Neuron (in vitro differentiated cells): ENCODE results near the gene TRIM14.
"Not testable (repeated sequence)": the region's sequence is repeated elsewhere in the genome, so short reads cannot be mapped to it uniquely, and the experiment has no call there.

Source experiments
- H2AFZ ChIP-seq: one replicate; pipeline ENCODE4 v1.6.1; 2013; ENCODE audit warnings: low read depth, mild to moderate bottlenecking, inconsistent platforms, low read length, moderate library complexity
- H3K27me3 ChIP-seq: one replicate; pipeline ENCODE4 v1.6.1; 2013; ENCODE audit warnings: low read length; ENCODE audit not compliant: insufficient read depth
- H3K36me3 ChIP-seq: one replicate; pipeline ENCODE4 v1.6.1; 2013; ENCODE audit warnings: low read length; ENCODE audit not compliant: insufficient read depth
- H3K4me1 ChIP-seq: one replicate; pipeline ENCODE4 v1.6.1; 2013; ENCODE audit warnings: low read length; ENCODE audit not compliant: insufficient read depth
- H3K4me3 ChIP-seq: 2 replicates; pipeline ENCODE4 v1.5.1; 2013; ENCODE audit warnings: mild to moderate bottlenecking, low read length, moderate library complexity
- H3K9me3 ChIP-seq: one replicate; pipeline ENCODE4 v1.6.1; 2013; ENCODE audit warnings: low read length

TRIM14 gene

DNA sequence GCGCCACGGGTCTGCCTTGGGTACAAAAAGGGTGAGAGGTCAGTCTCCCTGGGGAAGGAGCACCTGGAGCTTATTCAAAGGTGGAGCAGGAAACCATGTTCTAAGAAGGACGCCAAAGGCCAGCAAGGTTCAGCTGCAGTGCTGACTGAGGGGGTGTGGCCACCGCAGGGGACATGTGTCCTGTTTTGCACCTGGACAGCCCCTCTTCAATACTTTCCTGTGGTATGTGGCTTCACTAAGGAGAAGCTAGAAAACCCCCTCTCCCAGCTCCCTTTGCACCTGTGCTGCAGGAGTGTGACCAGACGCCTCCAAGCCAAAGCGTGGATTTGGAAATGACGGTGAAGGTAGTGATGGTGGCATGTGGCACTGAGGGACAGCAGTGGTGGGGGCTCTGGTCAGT is 23.6 kb downstream of the TRIM14 start:
- no peaks in the 10 kb centered on the region for H3K4me1 ChIP-seq
- peaks cover 2% of the 10 kb centered on the region for H3K27me3 ChIP-seq
- no peak overlapping the region for H2AFZ ChIP-seq
- H3K36me3 ChIP-seq: no peaks in the 10 kb centered on the region
- no peaks in the 10 kb centered on the region for H3K9me3 ChIP-seq
- H3K4me3 ChIP-seq: no peak overlapping the region

DNA sequence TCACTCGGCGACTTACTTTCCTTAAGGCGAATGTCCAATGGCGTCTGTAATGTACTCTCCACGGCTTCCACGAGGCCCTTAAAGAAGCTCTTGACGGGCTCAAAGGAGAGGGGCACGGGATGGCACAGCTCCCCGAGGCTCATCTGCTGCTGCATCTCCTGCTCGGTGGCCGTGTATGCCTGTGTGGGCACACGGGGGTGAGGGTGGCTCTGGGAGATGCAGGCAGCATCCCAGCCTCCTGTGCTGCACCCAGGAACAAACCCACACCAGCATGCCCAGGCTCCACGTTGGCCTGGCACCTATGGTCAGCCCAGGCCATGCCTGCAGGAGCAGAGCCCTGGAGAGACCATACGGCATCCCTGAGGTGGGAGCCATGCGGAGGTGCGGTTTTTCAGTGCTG is 24.2 kb downstream of the TRIM14 start:
- Histone ChIP-seq H3K4me3 (no peak overlapping the region), H3K36me3 (no peaks in the 10 kb centered on the region), H3K4me1 (no peaks in the 10 kb centered on the region), H3K27me3 (peaks cover 2% of the 10 kb centered on the region), H2AFZ (no peak overlapping the region), H3K9me3 (no peaks in the 10 kb centered on the region)

DNA sequence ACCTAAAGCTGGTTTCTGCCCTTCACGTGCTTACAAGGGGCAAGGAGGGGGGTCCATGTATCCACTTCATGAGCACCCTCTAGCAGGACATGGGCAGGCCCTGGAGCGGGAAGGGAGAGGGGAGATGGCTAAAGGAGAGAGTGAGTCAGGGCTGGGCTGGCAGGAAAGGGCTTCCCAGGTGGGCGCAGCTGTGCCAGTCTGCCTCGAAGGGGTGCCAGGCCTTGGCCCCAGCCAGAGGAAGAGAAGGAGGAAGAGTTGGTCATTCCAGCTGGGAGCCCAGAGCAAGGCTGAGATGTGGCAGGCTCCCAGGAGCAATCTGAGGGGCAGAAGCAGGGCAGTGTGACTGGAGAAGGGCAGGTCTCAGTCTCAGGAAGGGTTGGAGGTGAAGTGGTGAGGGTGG is 24.7 kb downstream of the TRIM14 start:
- H3K9me3 ChIP-seq: no peaks in the 10 kb centered on the region
- H3K4me1 ChIP-seq: no peaks in the 10 kb centered on the region
- H3K4me3 ChIP-seq: no peak overlapping the region
- H3K36me3 ChIP-seq: no peaks in the 10 kb centered on the region
- H2AFZ ChIP-seq: no peak overlapping the region
- peaks cover 2% of the 10 kb centered on the region for H3K27me3 ChIP-seq

DNA sequence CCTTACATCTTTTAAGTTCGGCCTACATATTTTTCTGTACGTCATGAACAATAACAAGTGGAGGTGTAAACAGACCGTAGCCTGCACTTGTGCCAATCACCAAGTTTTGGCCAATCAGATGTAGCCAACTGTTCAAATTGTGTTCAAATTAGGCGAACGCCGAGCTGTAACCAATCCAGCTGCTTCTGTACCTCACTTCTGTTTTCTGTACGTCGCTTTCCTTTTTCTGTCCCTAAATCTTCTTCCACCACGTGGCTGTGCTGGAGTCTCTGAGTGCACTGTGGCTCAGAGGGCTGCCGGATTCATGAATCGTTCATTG is 26.4 kb downstream of the TRIM14 start:
- Histone ChIP-seq H3K4me3 (no peak overlapping the region), H3K4me1 (no peaks in the 10 kb centered on the region), H3K9me3 (no peaks in the 10 kb centered on the region), H3K27me3 (peaks cover 2% of the 10 kb centered on the region), H3K36me3 (no peaks in the 10 kb centered on the region), H2AFZ (no peak overlapping the region)

DNA sequence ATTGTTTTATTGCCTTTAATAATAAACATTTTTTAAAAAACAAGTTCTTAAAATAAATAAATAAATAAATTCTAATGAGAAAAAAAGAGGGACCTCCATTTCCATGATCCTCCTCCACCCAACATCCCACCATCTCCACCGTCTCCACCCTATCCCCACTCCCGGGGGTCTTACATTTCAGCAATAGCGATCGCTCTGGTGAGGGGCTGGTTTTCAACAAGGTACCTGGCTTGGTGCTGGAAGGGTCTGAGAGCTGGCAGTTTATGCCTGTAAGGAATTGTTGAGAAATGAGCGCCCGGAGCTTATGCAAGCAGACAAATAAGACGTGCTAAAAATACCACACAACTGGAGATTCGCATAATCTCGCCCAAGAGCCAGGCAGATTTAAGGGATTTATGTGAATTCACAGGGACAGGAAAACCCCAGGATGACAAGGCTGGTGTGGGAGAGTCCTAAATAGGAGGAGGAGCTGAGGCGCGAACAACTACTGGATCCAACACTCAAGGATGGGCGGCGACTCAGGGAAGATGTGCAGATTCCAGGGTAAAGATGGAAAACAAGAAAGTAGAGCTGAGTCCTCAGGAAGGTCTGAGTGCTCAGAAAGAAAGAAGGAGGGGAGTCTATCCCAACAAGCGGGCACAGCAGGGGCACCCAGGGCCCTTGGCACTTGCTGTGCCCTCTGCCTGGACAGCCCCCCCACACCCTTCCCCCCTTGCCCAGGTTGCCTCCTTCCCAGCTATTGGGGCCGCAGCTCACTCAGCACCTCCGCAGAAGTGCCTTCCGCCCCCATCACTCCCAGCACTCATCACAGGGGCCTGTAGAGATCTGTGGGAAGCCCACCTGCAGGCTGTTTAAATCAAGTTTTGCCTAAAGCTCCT is 27.0 kb downstream of the TRIM14 start:
- Histone ChIP-seq H3K4me3 (no peak overlapping the region), H3K4me1 (no peaks in the 10 kb centered on the region), H3K9me3 (no peaks in the 10 kb centered on the region)

DNA sequence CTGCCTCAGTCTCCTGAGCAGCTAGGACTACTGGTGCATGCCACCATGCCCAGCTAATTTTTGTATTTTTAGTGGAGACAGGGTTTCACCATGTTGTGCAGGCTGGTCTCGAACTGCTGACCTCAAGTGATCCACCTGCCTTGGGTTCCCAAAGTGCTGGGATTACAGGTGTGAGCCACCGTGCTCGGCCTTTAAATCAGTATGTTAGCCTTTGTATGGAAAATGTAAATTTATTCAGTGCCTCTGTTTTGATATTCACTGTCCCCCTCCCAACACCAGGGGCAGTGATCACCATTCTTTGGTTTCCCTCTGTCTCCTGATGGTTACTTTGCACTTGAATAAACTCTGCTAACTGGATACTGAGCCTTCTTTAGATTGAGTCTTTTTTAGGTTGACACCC is 28.3 kb downstream of the TRIM14 start:
- H3K4me1 ChIP-seq, H2AFZ ChIP-seq, H3K4me3 ChIP-seq, H3K36me3 ChIP-seq, H3K27me3 ChIP-seq, H3K9me3 ChIP-seq: not testable (repeated sequence)

More for the DNA sequence above, 27.0 kb downstream of the TRIM14 start:
- Histone ChIP-seq H3K36me3 (no peaks in the 10 kb centered on the region), H3K27me3 (peaks cover 2% of the 10 kb centered on the region), H2AFZ (no peak overlapping the region)

DNA sequence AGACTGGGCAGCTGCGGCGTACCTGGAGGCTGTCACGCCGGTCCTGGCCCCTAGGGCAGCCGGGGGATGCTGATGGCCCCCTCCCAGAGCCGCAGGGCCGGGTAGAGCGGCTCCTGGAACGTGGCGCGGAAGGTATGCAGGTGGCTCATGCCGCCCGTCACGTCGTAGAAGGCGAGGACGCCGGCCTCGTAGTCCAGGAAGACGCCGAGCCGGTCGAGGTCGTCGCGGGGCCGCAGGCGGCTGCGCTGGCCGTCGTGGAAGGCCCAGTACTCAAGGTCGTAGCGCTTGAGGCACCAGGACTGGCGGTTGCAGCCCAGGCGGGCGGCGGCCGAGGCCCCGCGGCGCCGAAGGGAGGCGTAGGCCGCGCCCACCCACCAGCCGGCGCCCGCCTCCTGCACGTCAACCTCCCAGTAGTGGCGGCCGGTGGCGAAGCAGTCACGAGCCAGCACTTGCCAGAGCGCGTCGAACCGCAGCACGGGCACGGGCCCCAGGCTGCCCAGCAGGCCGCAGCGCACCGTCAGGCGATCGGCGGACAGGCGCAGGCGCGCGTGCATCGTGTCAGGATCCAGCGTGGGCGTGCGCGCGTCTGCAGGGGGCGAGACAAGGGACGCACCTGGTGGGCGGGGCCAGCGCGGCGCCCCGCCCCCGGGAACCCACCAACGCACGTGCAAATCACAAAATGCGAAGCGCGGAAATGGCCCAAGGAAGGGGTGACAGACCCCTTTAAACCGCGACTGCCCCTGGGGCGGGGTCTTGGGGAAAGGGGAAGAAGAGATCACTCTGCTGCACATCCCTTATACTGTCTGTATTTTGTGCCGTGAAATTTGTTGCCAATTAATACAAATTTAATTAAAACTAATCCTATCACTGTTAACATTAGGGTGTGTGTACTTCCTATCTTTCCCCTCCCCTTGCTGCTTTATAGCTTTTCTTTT is 31.3 kb downstream of the TRIM14 start:
- peaks cover 6% of the 10 kb centered on the region for H3K4me1 ChIP-seq
- H2AFZ ChIP-seq: no peak overlapping the region
- no peak overlapping the region for H3K4me3 ChIP-seq
- no peaks in the 10 kb centered on the region for H3K36me3 ChIP-seq
- H3K27me3 ChIP-seq: peaks cover 2% of the 10 kb centered on the region
- no peaks in the 10 kb centered on the region for H3K9me3 ChIP-seq

DNA sequence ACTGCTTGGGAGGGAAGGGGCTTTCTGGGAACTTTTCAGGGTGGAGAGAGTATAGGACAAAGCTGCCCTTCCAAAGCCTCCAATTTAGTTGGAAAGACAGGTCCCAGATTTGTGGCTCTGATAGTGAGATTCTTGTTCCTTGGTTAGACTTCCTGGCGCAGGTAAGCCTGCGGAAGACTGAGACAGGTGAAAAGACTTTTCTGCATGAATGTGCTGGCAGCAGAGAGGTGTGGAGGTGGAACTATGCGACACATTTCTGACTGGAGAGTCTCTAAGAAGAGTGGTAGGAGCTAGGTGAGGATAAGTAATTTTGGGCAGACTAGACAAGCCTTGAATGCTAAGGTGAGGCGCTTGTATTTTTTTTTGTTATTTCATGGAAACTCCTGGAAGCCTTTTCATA is 32.6 kb downstream of the TRIM14 start:
- no peak overlapping the region for H2AFZ ChIP-seq
- no peaks in the 10 kb centered on the region for H3K9me3 ChIP-seq
- H3K27me3 ChIP-seq: no peaks in the 10 kb centered on the region
- H3K4me3 ChIP-seq: no peak overlapping the region
- peaks cover 6% of the 10 kb centered on the region for H3K4me1 ChIP-seq
- H3K36me3 ChIP-seq: peaks cover 1% of the 10 kb centered on the region

DNA sequence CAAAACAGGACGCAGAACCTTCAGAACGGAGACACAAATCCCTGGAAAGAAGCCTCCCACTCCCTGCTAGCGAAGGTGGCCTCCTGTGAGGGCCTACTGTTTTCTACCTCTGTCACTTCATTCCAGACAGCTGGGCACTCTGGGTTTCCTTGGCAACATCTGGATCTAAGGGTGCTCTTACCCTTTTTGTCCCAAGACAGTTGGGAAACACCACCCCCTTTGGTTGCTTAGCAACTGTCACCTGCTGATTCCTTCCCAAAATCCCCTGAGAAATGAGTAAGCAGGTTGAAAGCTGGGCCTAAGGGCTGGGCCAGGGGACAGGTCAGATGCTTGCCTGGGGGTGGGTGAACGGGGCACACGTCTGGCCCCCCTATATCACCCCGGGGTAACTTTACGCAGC is 33.1 kb downstream of the TRIM14 start:
- Histone ChIP-seq H3K9me3 (no peaks in the 10 kb centered on the region), H3K27me3 (no peaks in the 10 kb centered on the region), H3K4me3 (no peak overlapping the region), H3K4me1 (peaks cover 6% of the 10 kb centered on the region), H3K36me3 (peaks cover 7% of the 10 kb centered on the region), H2AFZ (no peak overlapping the region)

DNA sequence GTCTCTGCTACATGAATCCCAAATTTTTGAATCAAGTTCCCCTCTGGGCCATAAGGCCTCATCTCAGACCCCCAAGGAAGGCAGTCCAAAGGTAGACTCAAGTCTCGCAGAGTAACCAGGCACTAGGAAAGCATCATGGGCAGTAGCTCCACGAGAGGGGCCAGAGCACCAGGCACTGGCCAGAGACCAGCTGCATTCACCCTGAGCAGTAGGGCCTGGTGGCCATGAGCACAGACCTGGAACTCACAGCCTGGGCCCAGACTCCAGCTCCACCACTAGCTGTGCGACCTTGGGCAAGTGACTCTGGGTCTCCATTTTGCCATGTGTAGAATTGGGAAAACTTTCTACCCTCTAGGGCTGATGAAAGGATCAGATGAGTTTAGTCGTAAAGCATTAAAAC is 34.0 kb downstream of the TRIM14 start:
- peaks cover 6% of the 10 kb centered on the region for H3K4me1 ChIP-seq
- H3K9me3 ChIP-seq: no peaks in the 10 kb centered on the region
- peaks cover 9% of the 10 kb centered on the region for H3K36me3 ChIP-seq
- no peaks in the 10 kb centered on the region for H3K27me3 ChIP-seq
- H3K4me3 ChIP-seq: no peak overlapping the region
- no peak overlapping the region for H2AFZ ChIP-seq

DNA sequence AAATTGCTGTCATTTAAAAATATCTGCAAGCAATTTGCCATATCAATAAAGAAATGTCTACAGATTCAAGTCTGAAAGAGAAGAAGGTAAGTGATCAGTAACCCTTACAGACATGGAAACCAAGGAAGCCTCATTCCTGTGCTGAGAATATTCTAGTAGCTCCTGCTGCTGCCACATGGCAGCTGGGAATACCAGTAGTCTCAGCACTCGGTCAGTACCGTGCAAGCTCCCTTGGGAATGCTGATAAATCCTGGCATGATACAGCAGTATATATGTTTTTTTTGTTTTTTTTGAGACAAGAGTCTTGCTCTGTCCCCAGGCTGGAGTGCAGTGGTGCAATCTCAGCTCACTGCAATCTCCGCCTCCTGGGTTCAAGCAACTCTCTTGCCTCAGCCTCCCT is 34.6 kb downstream of the TRIM14 start:
- peaks cover 9% of the 10 kb centered on the region for H3K36me3 ChIP-seq
- no peak overlapping the region for H3K4me3 ChIP-seq
- H3K9me3 ChIP-seq: no peaks in the 10 kb centered on the region
- H3K4me1 ChIP-seq: peaks cover 6% of the 10 kb centered on the region
- H3K27me3 ChIP-seq: no peaks in the 10 kb centered on the region
- no peak overlapping the region for H2AFZ ChIP-seq

DNA sequence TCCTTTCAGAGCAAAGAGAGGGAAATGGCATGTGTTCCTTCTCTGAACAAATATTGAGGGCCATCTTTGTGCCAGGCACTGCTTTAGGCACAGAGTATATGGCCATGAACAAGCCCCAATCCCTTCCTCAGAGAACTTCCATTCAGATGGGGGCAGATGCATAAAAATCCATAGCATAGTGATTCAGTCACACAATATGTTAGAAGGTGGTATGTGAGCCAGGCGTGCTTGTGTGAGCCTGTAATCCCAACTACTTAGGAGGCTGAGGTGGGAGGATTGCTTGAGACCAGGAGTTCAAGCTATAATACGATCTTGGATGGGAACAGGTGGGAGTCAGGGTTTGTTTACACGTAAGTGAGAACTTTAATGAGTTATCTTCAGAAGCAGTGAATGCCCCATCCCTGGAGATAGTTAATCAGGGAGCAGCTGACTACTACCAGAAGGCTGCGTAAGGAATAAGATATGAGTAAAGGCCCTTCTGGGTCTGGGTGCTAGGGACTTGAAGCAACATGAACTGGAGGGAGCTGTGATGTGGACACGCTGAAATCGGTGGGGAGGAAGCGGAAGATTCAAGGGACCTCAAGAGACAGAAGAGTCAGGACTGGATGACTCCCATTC is 35.3 kb downstream of the TRIM14 start:
- Histone ChIP-seq H3K4me3 (no peak overlapping the region), H3K36me3 (peaks cover 9% of the 10 kb centered on the region), H3K4me1 (peaks cover 6% of the 10 kb centered on the region), H3K9me3 (no peaks in the 10 kb centered on the region), H3K27me3 (no peaks in the 10 kb centered on the region), H2AFZ (no peak overlapping the region)

DNA sequence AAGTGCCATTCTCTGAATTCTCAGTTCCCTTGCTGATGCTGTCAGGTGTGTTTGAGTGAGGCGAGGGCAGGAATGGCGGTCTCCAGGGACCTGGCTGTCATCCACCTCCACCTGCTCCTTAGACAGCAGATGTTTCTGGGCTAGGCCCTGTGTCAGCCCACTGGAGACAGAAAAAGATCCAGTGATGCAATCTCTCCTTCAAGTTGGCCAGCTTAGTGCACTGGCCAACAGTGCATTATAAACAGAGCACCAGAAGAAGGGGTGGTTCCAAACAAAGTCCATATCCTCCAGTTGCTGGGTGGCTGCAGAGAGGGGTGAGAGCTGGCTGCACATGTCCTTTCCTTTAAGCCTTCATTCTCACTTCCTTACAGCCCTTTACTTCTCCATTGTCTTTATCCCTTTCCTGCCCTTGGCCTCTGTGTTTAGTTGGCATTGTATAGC is 35.9 kb downstream of the TRIM14 start:
- no peaks in the 10 kb centered on the region for H3K27me3 ChIP-seq
- H3K4me3 ChIP-seq: no peak overlapping the region
- H3K36me3 ChIP-seq: peaks cover 9% of the 10 kb centered on the region

More for the DNA sequence above, 35.9 kb downstream of the TRIM14 start:
- Histone ChIP-seq H3K9me3 (no peaks in the 10 kb centered on the region), H3K4me1 (peaks cover 6% of the 10 kb centered on the region), H2AFZ (no peak overlapping the region)
